MM.1S (cell line): ENCODE data around the gene PAGR1.
"Not testable (repeated sequence)": the region's sequence is repeated elsewhere in the genome, so short reads cannot be mapped to it uniquely, and the experiment has no call there.

Source experiments
- DNase-seq: peaks from one replicate; pipeline ENCODE4 v3.0.0-alpha.2; 2015
- H2AFZ ChIP-seq: fragments of 300-600 bp; sonication (generic); 2 replicates; pipeline ENCODE4 v1.6.0; 2016; ENCODE audit warnings: antibody characterized with exemption, low read length
- H3F3A ChIP-seq: fragments of 300-600 bp; sonication (generic); 2 replicates; pipeline ENCODE4 v1.6.1; 2016; ENCODE audit warnings: mild to moderate bottlenecking, antibody characterized with exemption, low read length, moderate library complexity, mixed read lengths; ENCODE audit not compliant: insufficient read depth
- H3K27ac ChIP-seq: fragments of 300-600 bp; sonication (generic); 2 replicates; pipeline ENCODE4 v1.5.1; 2016; ENCODE audit warnings: mild to moderate bottlenecking, low read length
- H3K27me3 ChIP-seq: fragments of 300-600 bp; sonication (generic); replicated peaks from 2 replicates; pipeline ENCODE4 v1.6.0; 2016; ENCODE audit warnings: low read length; ENCODE audit not compliant: insufficient read depth
- H3K36me3 ChIP-seq: fragments of 300-600 bp; sonication (generic); replicated peaks from 2 replicates; pipeline ENCODE4 v1.6.1; 2016; ENCODE audit warnings: mild to moderate bottlenecking, low read length, mixed read lengths; ENCODE audit not compliant: insufficient read depth
- H3K4me1 ChIP-seq: fragments of 300-600 bp; sonication (generic); 2 replicates; pipeline ENCODE4 v1.6.1; 2016; ENCODE audit warnings: low read length, mixed read lengths
- H3K4me2 ChIP-seq: fragments of 300-600 bp; sonication (generic); 2 replicates; pipeline ENCODE4 v1.6.0; 2016; ENCODE audit warnings: low read depth, low read length
- H3K4me3 ChIP-seq: fragments of 300-600 bp; sonication (generic); 2 replicates; pipeline ENCODE4 v1.5.1; 2016; ENCODE audit warnings: low read length, mixed read lengths
- H3K79me2 ChIP-seq: fragments of 300-600 bp; sonication (generic); 2 replicates; pipeline ENCODE4 v1.6.1; 2016; ENCODE audit warnings: mixed run types, low read length, mixed read lengths
- H3K9ac ChIP-seq: fragments of 300-600 bp; sonication (generic); 2 replicates; pipeline ENCODE4 v1.6.1; 2016; ENCODE audit warnings: low read length, mixed read lengths
- H3K9me2 ChIP-seq: fragments of 300-600 bp; sonication (generic); replicated peaks from 2 replicates; pipeline ENCODE4 v1.6.1; 2016; ENCODE audit warnings: mild to moderate bottlenecking, low read length, mixed read lengths; ENCODE audit not compliant: insufficient read depth
- H3K9me3 ChIP-seq: fragments of 300-600 bp; sonication (generic); replicated peaks from 2 replicates; pipeline ENCODE4 v1.6.1; 2016; ENCODE audit warnings: mild to moderate bottlenecking, low read length, mixed read lengths; ENCODE audit not compliant: insufficient read depth
- H4K20me1 ChIP-seq: fragments of 300-600 bp; sonication (generic); 2 replicates; pipeline ENCODE4 v1.6.1; 2016; ENCODE audit warnings: mild to moderate bottlenecking, low read length, moderate library complexity, mixed read lengths; ENCODE audit not compliant: insufficient read depth
- CTCF ChIP-seq: fragments of 300-600 bp; sonication (generic); IDR thresholded peaks from 2 replicates; pipeline ENCODE4 v1.5.1; 2016; ENCODE audit warnings: antibody characterized with exemption, low read length, mixed read lengths
- EZH2 ChIP-seq: fragments of 300-600 bp; sonication (generic); optimal IDR thresholded peaks from 2 replicates; pipeline ENCODE3; 2017; ENCODE audit warnings: low read depth, mild to moderate bottlenecking, antibody characterized with exemption, low read length, mixed read lengths
- EZH2phosphoT487 ChIP-seq: fragments of 300-600 bp; sonication (generic); IDR thresholded peaks from 2 replicates; pipeline ENCODE4 v1.6.1; 2018; ENCODE audit warnings: antibody characterized with exemption, low read length

PAGR1 gene

GRCh38 chr16:29784157-29784556 is 31.8 kb upstream of the PAGR1 start:
- H3K27ac ChIP-seq: no peak overlapping the region
- no peaks in the 10 kb centered on the region for H3K79me2 ChIP-seq
- no peaks in the 10 kb centered on the region for H3K9me2 ChIP-seq
- no peaks in the 10 kb centered on the region for H3K4me1 ChIP-seq
- no peak overlapping the region for H3K9ac ChIP-seq
- peak; percentile 26 for DNase-seq
- H3K36me3 ChIP-seq: no peaks in the 10 kb centered on the region
- H4K20me1 ChIP-seq: no peaks in the 10 kb centered on the region
- no peak for TF ChIP-seq EZH2phosphoT487
- TF ChIP-seq CTCF: no peak
- TF ChIP-seq EZH2: no peak
- H3K4me2 ChIP-seq: no peak overlapping the region
- H3K4me3 ChIP-seq: no peak overlapping the region
- no peak overlapping the region for H2AFZ ChIP-seq
- peaks cover 5% of the 10 kb centered on the region for H3F3A ChIP-seq
- H3K9me3 ChIP-seq: no peaks in the 10 kb centered on the region
- H3K27me3 ChIP-seq: no peaks in the 10 kb centered on the region

- H2AFZ ChIP-seq: peak overlapping the region; percentile 57
- no peak overlapping the region for H3K27ac ChIP-seq
- H3K79me2 ChIP-seq: 0 out of 2 replicates have a peak, but pooled peaks cover 2% of the 10 kb centered on the region
- H3K4me1 ChIP-seq: peaks cover 4% of the 10 kb centered on the region; the same call in 1 of the 2 replicates
- H4K20me1 ChIP-seq: no peaks in the 10 kb centered on the region
- H3K9ac ChIP-seq: no peak overlapping the region
- TF ChIP-seq CTCF (peak; percentile 60), EZH2phosphoT487 (no peak)
- peak overlapping the region; percentile 24; the same call in 1 of the 2 replicates for H3K4me2 ChIP-seq
- H3K36me3 ChIP-seq: no peaks in the 10 kb centered on the region
- no peaks in the 10 kb centered on the region for H3K27me3 ChIP-seq
- H3F3A ChIP-seq: peaks cover 5% of the 10 kb centered on the region
- no peaks in the 10 kb centered on the region for H3K9me2 ChIP-seq
- DNase-seq: peak; percentile 27
- no peaks in the 10 kb centered on the region for H3K9me3 ChIP-seq
- H3K4me3 ChIP-seq: 0 out of 2 replicates have a peak overlapping the region, but pooled peaks have one; percentile 7
Measured at GRCh38 chr16:29784901-29785500, 31.0 kb upstream of the PAGR1 start.

GRCh38 chr16:29787155-29787554 is 28.8 kb upstream of the PAGR1 start:
- H3K4me3 ChIP-seq, H3K36me3 ChIP-seq, H3K27ac ChIP-seq, H3K27me3 ChIP-seq, H3K9me3 ChIP-seq, H3K9ac ChIP-seq, H3K9me2 ChIP-seq, H3K4me2 ChIP-seq, H3F3A ChIP-seq, H4K20me1 ChIP-seq, H2AFZ ChIP-seq, DNase-seq: not testable (repeated sequence)
- Histone ChIP-seq H3K79me2 (peaks cover 19% of the 10 kb centered on the region), H3K4me1 (peaks cover 12% of the 10 kb centered on the region)

- H3K36me3 ChIP-seq: 0 out of 2 replicates have a peak, but pooled peaks cover 3% of the 10 kb centered on the region
- peaks cover 5% of the 10 kb centered on the region for H3F3A ChIP-seq
- peak overlapping the region; percentile 98 for H2AFZ ChIP-seq
- H3K4me1 ChIP-seq: peaks cover 19% of the 10 kb centered on the region
- H3K27ac ChIP-seq: peak overlapping the region; percentile 74; the same call in 1 of the 2 replicates
- TF ChIP-seq EZH2phosphoT487 (no peak), EZH2 (no peak), CTCF (no peak)
- no peaks in the 10 kb centered on the region for H3K9me2 ChIP-seq
- DNase-seq: no peak
- H3K9ac ChIP-seq: peak overlapping the region; percentile 88
- H3K27me3 ChIP-seq: no peaks in the 10 kb centered on the region
- peaks cover 45% of the 10 kb centered on the region for H3K79me2 ChIP-seq
- no peaks in the 10 kb centered on the region for H4K20me1 ChIP-seq
- H3K4me2 ChIP-seq: peak overlapping the region; percentile 98
- H3K9me3 ChIP-seq: no peaks in the 10 kb centered on the region
- H3K4me3 ChIP-seq: peak overlapping the region; percentile 82
Measured at GRCh38 chr16:29789775-29790182, 26.2 kb upstream of the PAGR1 start.
